GM21381 (cell line): ENCODE measurements around the gene FOXN4.

ENCODE experiments used
- ATAC-seq: cut with Tn5 transposase; IDR thresholded peaks from one replicate; pipeline ENCODE4 v1.9.1; 2021; ENCODE audit warnings: mild to moderate bottlenecking, moderate library complexity; ENCODE audit not compliant: unreplicated experiment

The FOXN4 gene

GRCh38 chr12:109261087-109261486 lies 48.0 kb downstream of the FOXN4 start:
- ATAC-seq, result no peak

GRCh38 chr12:109259545-109259895 lies 49.6 kb downstream of the FOXN4 start:
- ATAC-seq, result no peak

- no peak for ATAC-seq
Measured at GRCh38 chr12:109258607-109259544, 50.2 kb downstream of the FOXN4 start.

- ATAC-seq, result no peak
Measured at GRCh38 chr12:109258201-109258600, 50.9 kb downstream of the FOXN4 start.

- ATAC-seq, result no peak
Measured at GRCh38 chr12:109256011-109256410, 53.1 kb downstream of the FOXN4 start.

GRCh38 chr12:109255377-109255776 lies 53.7 kb downstream of the FOXN4 start:
- ATAC-seq, result no peak

GRCh38 chr12:109253913-109254544 lies 55.1 kb downstream of the FOXN4 start:
- no peak for ATAC-seq

GRCh38 chr12:109252799-109253198 lies 56.3 kb downstream of the FOXN4 start:
- ATAC-seq, result no peak

- ATAC-seq, result no peak
Measured at GRCh38 chr12:109250523-109250922, 58.6 kb downstream of the FOXN4 start.

- ATAC-seq, result no peak
Measured at GRCh38 chr12:109247831-109248654, 61.0 kb downstream of the FOXN4 start.

GRCh38 chr12:109246221-109246620 lies 62.9 kb downstream of the FOXN4 start:
- ATAC-seq, result no peak

GRCh38 chr12:109244073-109244472 lies 65.0 kb downstream of the FOXN4 start:
- ATAC-seq, result no peak

- no peak for ATAC-seq
Measured at GRCh38 chr12:109241936-109242335, 67.1 kb downstream of the FOXN4 start.

GRCh38 chr12:109240365-109240764 lies 68.7 kb downstream of the FOXN4 start:
- ATAC-seq, result no peak

- ATAC-seq, result no peak
Measured at GRCh38 chr12:109239691-109240090, 69.4 kb downstream of the FOXN4 start.

- ATAC-seq, result no peak
Measured at GRCh38 chr12:109239179-109239578, 69.9 kb downstream of the FOXN4 start.

GRCh38 chr12:109236257-109236656 lies 72.8 kb downstream of the FOXN4 start:
- ATAC-seq, result no peak

- no peak for ATAC-seq
Measured at GRCh38 chr12:109234012-109234411, 75.1 kb downstream of the FOXN4 start.

GRCh38 chr12:109232731-109233130 lies 76.4 kb downstream of the FOXN4 start:
- ATAC-seq, result no peak

- no peak for ATAC-seq
Measured at GRCh38 chr12:109230193-109230592, 78.9 kb downstream of the FOXN4 start.

GRCh38 chr12:109228664-109229063 lies 80.4 kb downstream of the FOXN4 start:
- ATAC-seq, result no peak
